HCT116 (cell line): ENCODE measurements around the gene MOB3A. TPM values are rescaled to one million over a fixed set of nuclear protein-coding genes. Genes with fewer than 3 reads are reported as not detected.

ENCODE experiments used
- ATAC-seq: fragments of 200-7000 bp; cut with Tn5 transposase; 2 replicates; pipeline ENCODE4 v1.9.1; 2020; ENCODE audit warnings: mild to moderate bottlenecking, moderate library complexity
- BruUV-seq: library from RNA; stranded (reverse); fragments of 400-500 nt; replicated peaks from 2 replicates; lab custom pipeline; 2021; lab: Mats Ljungman, UMichigan
- CTCF ChIA-PET: fragments of 300-600 bp; sonication (Branson Sonifier 250); formaldehyde crosslinking; loops from one replicate; lab custom pipeline; 2021; ENCODE audit warnings: antibody characterized with exemption; lab: Charles Lee
- POLR2A ChIA-PET: fragments of 300-600, 350-600 bp; sonication (Branson Sonifier 250); formaldehyde crosslinking; loops from one replicate; lab custom pipeline; 2021; ENCODE audit warnings: antibody characterized with exemption; lab: Charles Lee
- RAD21 ChIA-PET, 2 experiments: fragments of 300-600 bp; sonication (Branson Sonifier 250); formaldehyde crosslinking; loops; one replicate each; lab custom pipeline; 2023; ENCODE audit warnings: low total read pairs in 2 of 2; ENCODE audit not compliant: uncharacterized antibody in 2 of 2, unreplicated experiment in 2 of 2, low non-redundant PET in 1 of 2; lab: Charles Lee
- DNase-seq: peaks from one replicate; pipeline ENCODE4 v3.0.0-alpha.2; 2010; ENCODE audit warnings: low read depth, low spot score
- H2AFZ ChIP-seq: fragments of 200-600 bp; shearing (Covaris generic), sonication (generic); 2 replicates; pipeline ENCODE4 v1.6.1; 2017; ENCODE audit warnings: low read depth, mixed run types, mixed read lengths, antibody characterized with exemption, low read length; ENCODE audit not compliant: poor library complexity, severe bottlenecking
- H3K27ac ChIP-seq: 2 replicates; pipeline ENCODE4 v1.5.1; 2012; ENCODE audit warnings: low read depth, low read length
- H3K27me3 ChIP-seq: fragments of 200-600 bp; sonication (generic); 2 replicates; pipeline ENCODE4 v1.6.1; 2016; ENCODE audit warnings: mixed run types, low read length, mixed read lengths; ENCODE audit not compliant: insufficient read depth
- H3K36me3 ChIP-seq, 2 experiments: fragments of 200-500 bp in 1 of 2; fragments of 200-600 bp in 1 of 2; sonication (Bioruptor generic) in 1 of 2; sonication (generic) in 1 of 2; 2 replicates each; pipeline versions ENCODE4 v1.5.1 to v1.6.1; 2014 to 2016; ENCODE audit warnings: low read length in 2 of 2, inconsistent platforms in 1 of 2, mixed read lengths in 1 of 2, mixed run types in 1 of 2; ENCODE audit not compliant: insufficient read depth in 2 of 2, control insufficient read depth in 1 of 2
- H3K4me1 ChIP-seq, 2 experiments: fragments of 200-600 bp in 1 of 2; sonication (generic) in 1 of 2; 2 replicates each; pipeline versions ENCODE4 v1.5.1 to v1.6.1; 2012 to 2017; ENCODE audit warnings: low read length in 2 of 2, inconsistent platforms in 1 of 2, mild to moderate bottlenecking in 1 of 2, mixed read lengths in 1 of 2, mixed run types in 1 of 2, moderate library complexity in 1 of 2; ENCODE audit not compliant: insufficient read depth in 2 of 2, control insufficient read depth in 1 of 2
- H3K4me2 ChIP-seq: fragments of 200-600 bp; sonication (generic); 2 replicates; pipeline ENCODE4 v1.6.1; 2017; ENCODE audit warnings: mixed run types, low read length, mixed read lengths
- H3K4me3 ChIP-seq, 2 experiments: fragments of 200-600 bp in 1 of 2; sonication (generic) in 1 of 2; replicated peaks in 1 of 2; 2 replicates each; pipeline ENCODE4 v1.5.1; 2011 to 2016; ENCODE audit warnings: low read length in 2 of 2, control low read depth in 1 of 2, low read depth in 1 of 2, mild to moderate bottlenecking in 1 of 2, mixed read lengths in 1 of 2, mixed run types in 1 of 2
- H3K79me2 ChIP-seq: fragments of 200-600 bp; sonication (generic); 2 replicates; pipeline ENCODE4 v1.6.1; 2017; ENCODE audit warnings: mild to moderate bottlenecking, mixed run types, low read length, moderate library complexity, mixed read lengths; ENCODE audit not compliant: insufficient read depth
- H3K9ac ChIP-seq: fragments of 200-600 bp; sonication (generic); 2 replicates; pipeline ENCODE4 v1.6.1; 2016; ENCODE audit warnings: low read length, mixed read lengths
- H3K9me2 ChIP-seq: fragments of 200-600 bp; sonication (generic), shearing (Covaris generic); 2 replicates; pipeline ENCODE4 v1.6.1; 2017; ENCODE audit warnings: mixed run types, mild to moderate bottlenecking, moderate library complexity; ENCODE audit not compliant: insufficient read depth
- H3K9me3 ChIP-seq, 2 experiments: fragments of 200-500 bp in 1 of 2; fragments of 200-600 bp in 1 of 2; sonication (Bioruptor generic) in 1 of 2; sonication (generic) in 1 of 2; 2 replicates each; pipeline ENCODE4 v1.6.1; 2014 to 2017; ENCODE audit warnings: low read length in 2 of 2, mixed read lengths in 2 of 2, inconsistent platforms in 1 of 2, low read depth in 1 of 2, mild to moderate bottlenecking in 1 of 2, mixed run types in 1 of 2, moderate library complexity in 1 of 2; ENCODE audit not compliant: control insufficient read depth in 1 of 2, insufficient read depth in 1 of 2
- H4K20me1 ChIP-seq: fragments of 200-600 bp; sonication (generic), shearing (Covaris generic); 2 replicates; pipeline ENCODE4 v1.6.1; 2017; ENCODE audit warnings: mixed run types, mild to moderate bottlenecking, moderate library complexity; ENCODE audit not compliant: insufficient read depth
- EGR1 ChIP-seq: IDR thresholded peaks from 2 replicates; pipeline ENCODE4 v1.6.1; 2012; ENCODE audit warnings: low read depth
- ELF1 ChIP-seq: IDR thresholded peaks from 2 replicates; pipeline ENCODE4 v1.6.1; 2012; ENCODE audit warnings: low read depth, borderline replicate concordance
- EZH2 ChIP-seq: fragments of 200-600 bp; sonication (generic); IDR thresholded peaks from 2 replicates; pipeline ENCODE4 v1.6.1; 2017; ENCODE audit warnings: antibody characterized with exemption, mixed run types
- EZH2phosphoT487 ChIP-seq: fragments of 200-600 bp; IDR thresholded peaks from 2 replicates; pipeline ENCODE4 v1.6.1; 2018; ENCODE audit warnings: antibody characterized with exemption, borderline replicate concordance
- FOSL1 ChIP-seq: IDR thresholded peaks from 2 replicates; pipeline ENCODE4 v1.6.1; 2012; ENCODE audit warnings: low read depth
- POLR2AphosphoS5 ChIP-seq: IDR thresholded peaks from 2 replicates; pipeline ENCODE4 v1.6.1; 2011; ENCODE audit warnings: mild to moderate bottlenecking, low read depth, low read length, moderate library complexity
- REST ChIP-seq: IDR thresholded peaks from 2 replicates; pipeline ENCODE4 v1.6.1; 2012; ENCODE audit warnings: low read depth
- TCF7L2 ChIP-seq: IDR thresholded peaks from 2 replicates; pipeline ENCODE4 v1.7.0; 2011; ENCODE audit warnings: borderline replicate concordance, inconsistent platforms; ENCODE audit not compliant: insufficient read depth, insufficient read length; ENCODE audit errors: extremely low read depth
- YY1 ChIP-seq: IDR thresholded peaks from 2 replicates; pipeline ENCODE4 v1.6.1; 2011; ENCODE audit warnings: low read length, low read depth, moderate library complexity, mild to moderate bottlenecking; ENCODE audit not compliant: insufficient replicate concordance; ENCODE audit errors: extremely low read depth
- ZFX ChIP-seq: fragments of 450-650 bp; IDR thresholded peaks from 2 replicates; pipeline ENCODE4 v1.6.1; 2017
- ZNF274 ChIP-seq: fragments of 200-500 bp; sonication (Bioruptor generic); IDR thresholded peaks from 2 replicates; pipeline ENCODE4 v1.6.1; 2014; ENCODE audit warnings: mild to moderate bottlenecking, low read depth, low read length, inconsistent platforms
- intact Hi-C: fragments of 100-400 bp; cut with micrococcal nuclease; formaldehyde crosslinking; loops from 2 replicates; pipeline ENCODE4 v1.10.0; 2022
- total RNA-seq: library from RNA; stranded (reverse); gene quantifications from one replicate; pipeline ENCODE4 v1.2.1, GENCODE V29; 2021; ENCODE audit not compliant: unreplicated experiment
- TF ChIP-seq, protein P1 (sequence below), 3 experiments: fragments of 200-600 bp in 1 of 3; sonication (generic) in 1 of 3; IDR thresholded peaks in 2 of 3; conservative IDR thresholded peaks in 1 of 3; 2 replicates each; pipeline ENCODE4 v1.5.1; 2012 to 2017; ENCODE audit warnings: low read depth in 2 of 3, low read length in 2 of 3, antibody characterized with exemption in 1 of 3, borderline replicate concordance in 1 of 3, control low read depth in 1 of 3, mild to moderate bottlenecking in 1 of 3, mixed read lengths in 1 of 3, mixed run types in 1 of 3, moderate library complexity in 1 of 3; ENCODE audit not compliant: insufficient read depth in 1 of 3
- TF ChIP-seq, protein P2 (sequence below): IDR thresholded peaks from 2 replicates; pipeline ENCODE4 v1.6.1; 2011; ENCODE audit warnings: mild to moderate bottlenecking, low read length, moderate library complexity; ENCODE audit not compliant: insufficient replicate concordance; ENCODE audit errors: extremely low read depth

MOB3A gene
- total RNA-seq, 1 experiment from 2014 or later: 32.1 TPM

DNA sequence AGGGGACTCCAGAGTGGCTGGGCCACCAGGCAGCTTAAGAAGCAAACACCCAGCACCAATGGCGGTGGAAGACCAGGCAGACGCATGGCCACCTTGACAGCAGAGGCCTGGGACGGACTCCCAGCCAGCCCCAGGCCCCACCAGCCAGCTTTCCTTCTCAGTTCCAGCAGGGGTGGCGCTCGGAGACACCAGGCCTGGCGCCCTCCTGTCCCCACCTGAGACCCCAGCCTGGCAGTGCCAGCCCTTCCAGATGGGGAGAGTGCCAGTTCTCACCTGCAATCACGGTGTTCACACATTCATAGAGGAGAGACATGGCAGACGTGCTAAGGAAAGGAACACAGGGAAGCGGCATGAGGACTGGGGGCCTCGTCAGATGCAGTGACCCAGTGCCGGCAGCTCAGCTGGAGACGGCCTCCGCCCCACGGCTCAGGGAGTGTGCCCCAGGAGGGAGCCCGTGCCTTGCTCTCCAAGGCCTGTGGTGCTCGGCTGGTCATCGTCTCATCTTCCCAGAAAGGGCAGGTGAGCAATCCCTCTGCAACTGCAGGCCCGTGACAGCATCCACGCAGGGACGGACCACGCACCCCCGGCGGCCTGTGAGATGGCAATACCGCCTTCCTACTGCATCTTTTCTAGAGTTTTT, 30.9 kb upstream of the MOB3A start:
- Histone ChIP-seq H3K4me1 (no peaks in the 10 kb centered on the region), H3K4me2 (no peak overlapping the region), H3K79me2 (peaks cover 29% of the 10 kb centered on the region; the same call in 1 of the 2 replicates), H4K20me1 (no peaks in the 10 kb centered on the region), H3K27me3 (no peaks in the 10 kb centered on the region), H3K9me3 (no peaks in the 10 kb centered on the region), H3K9ac (no peak overlapping the region), H3K27ac (no peak overlapping the region), H3K4me3 (no peak overlapping the region), H2AFZ (no peak overlapping the region), H3K36me3 (peaks cover 17 to 56% of the 10 kb centered on the region in 2 experiments), H3K9me2 (no peaks in the 10 kb centered on the region)
- no TSS peak for BruUV-seq
- ChIA-PET RAD21 (no interaction called here), POLR2A (no interaction called here), CTCF (no interaction called here)
- TF ChIP-seq ELF1: no peak
- no peak for TF ChIP-seq EGR1
- TF ChIP-seq POLR2AphosphoS5: no peak
- no peak for TF ChIP-seq FOSL1
- TF ChIP-seq, protein P1, sequence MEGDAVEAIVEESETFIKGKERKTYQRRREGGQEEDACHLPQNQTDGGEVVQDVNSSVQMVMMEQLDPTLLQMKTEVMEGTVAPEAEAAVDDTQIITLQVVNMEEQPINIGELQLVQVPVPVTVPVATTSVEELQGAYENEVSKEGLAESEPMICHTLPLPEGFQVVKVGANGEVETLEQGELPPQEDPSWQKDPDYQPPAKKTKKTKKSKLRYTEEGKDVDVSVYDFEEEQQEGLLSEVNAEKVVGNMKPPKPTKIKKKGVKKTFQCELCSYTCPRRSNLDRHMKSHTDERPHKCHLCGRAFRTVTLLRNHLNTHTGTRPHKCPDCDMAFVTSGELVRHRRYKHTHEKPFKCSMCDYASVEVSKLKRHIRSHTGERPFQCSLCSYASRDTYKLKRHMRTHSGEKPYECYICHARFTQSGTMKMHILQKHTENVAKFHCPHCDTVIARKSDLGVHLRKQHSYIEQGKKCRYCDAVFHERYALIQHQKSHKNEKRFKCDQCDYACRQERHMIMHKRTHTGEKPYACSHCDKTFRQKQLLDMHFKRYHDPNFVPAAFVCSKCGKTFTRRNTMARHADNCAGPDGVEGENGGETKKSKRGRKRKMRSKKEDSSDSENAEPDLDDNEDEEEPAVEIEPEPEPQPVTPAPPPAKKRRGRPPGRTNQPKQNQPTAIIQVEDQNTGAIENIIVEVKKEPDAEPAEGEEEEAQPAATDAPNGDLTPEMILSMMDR (IDR thresholded peaks at IDR 0.05 in 2 of 3, conservative IDR thresholded peaks at IDR 0.05 in 1 of 3; ENCODE audit: borderline replicate concordance in 1 of 3, insufficient read depth in 1 of 3, low read depth in 2 of 3, low read length in 2 of 3): no peak
- TF ChIP-seq REST: no peak
- TF ChIP-seq ZNF274: no peak
- no peak for TF ChIP-seq EZH2phosphoT487
- no peak for TF ChIP-seq TCF7L2
- no peak for TF ChIP-seq ZFX
- no peak for TF ChIP-seq YY1
- TF ChIP-seq EZH2: no peak
- TF ChIP-seq, protein P2, sequence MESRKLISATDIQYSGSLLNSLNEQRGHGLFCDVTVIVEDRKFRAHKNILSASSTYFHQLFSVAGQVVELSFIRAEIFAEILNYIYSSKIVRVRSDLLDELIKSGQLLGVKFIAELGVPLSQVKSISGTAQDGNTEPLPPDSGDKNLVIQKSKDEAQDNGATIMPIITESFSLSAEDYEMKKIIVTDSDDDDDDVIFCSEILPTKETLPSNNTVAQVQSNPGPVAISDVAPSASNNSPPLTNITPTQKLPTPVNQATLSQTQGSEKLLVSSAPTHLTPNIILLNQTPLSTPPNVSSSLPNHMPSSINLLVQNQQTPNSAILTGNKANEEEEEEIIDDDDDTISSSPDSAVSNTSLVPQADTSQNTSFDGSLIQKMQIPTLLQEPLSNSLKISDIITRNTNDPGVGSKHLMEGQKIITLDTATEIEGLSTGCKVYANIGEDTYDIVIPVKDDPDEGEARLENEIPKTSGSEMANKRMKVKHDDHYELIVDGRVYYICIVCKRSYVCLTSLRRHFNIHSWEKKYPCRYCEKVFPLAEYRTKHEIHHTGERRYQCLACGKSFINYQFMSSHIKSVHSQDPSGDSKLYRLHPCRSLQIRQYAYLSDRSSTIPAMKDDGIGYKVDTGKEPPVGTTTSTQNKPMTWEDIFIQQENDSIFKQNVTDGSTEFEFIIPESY: no peak
- no peak for ATAC-seq
- intact Hi-C loops: no loop called here
- DNase-seq: no peak
